DND-41 (cell line): ENCODE data around the gene CALHM5.

Experiments used
- ATAC-seq: fragments of 200-7000 bp; cut with Tn5 transposase; 3 replicates; pipeline ENCODE4 v1.9.1; 2021; ENCODE audit warnings: low read depth; ENCODE audit not compliant: insufficient read depth
- DNase-seq: peaks from one replicate; pipeline ENCODE4 v3.0.0-alpha.2; 2020
- H2AFZ ChIP-seq: 2 replicates; pipeline ENCODE4 v1.6.0; 2012; ENCODE audit warnings: low read depth, low read length
- H3K27ac ChIP-seq: 2 replicates; pipeline ENCODE4 v1.5.1; 2012; ENCODE audit warnings: low read length, inconsistent platforms
- H3K27me3 ChIP-seq: fragments of 200-600 bp; sonication (generic); 2 replicates; pipeline ENCODE4 v1.6.0; 2012; ENCODE audit warnings: low read length, mild to moderate bottlenecking, inconsistent platforms; ENCODE audit not compliant: insufficient read depth, poor library complexity
- H3K36me3 ChIP-seq: 2 replicates; pipeline ENCODE4 v1.5.1; 2012; ENCODE audit warnings: low read length, inconsistent platforms; ENCODE audit not compliant: insufficient read depth
- H3K4me1 ChIP-seq: 2 replicates; pipeline ENCODE4 v1.5.1; 2012; ENCODE audit warnings: mild to moderate bottlenecking, low read length; ENCODE audit not compliant: insufficient read depth
- H3K4me2 ChIP-seq: 2 replicates; pipeline ENCODE4 v1.6.0; 2012; ENCODE audit warnings: mild to moderate bottlenecking, moderate library complexity, low read length, inconsistent platforms; ENCODE audit not compliant: insufficient read depth
- H3K4me3 ChIP-seq, 2 experiments: fragments of 200-600 bp in 1 of 2; shearing (Covaris generic) in 1 of 2; 2 replicates each; pipeline ENCODE4 v1.5.1; 2012 to 2016; ENCODE audit warnings: inconsistent platforms in 2 of 2, low read length in 2 of 2, mild to moderate bottlenecking in 2 of 2, low read depth in 1 of 2, moderate library complexity in 1 of 2
- H3K79me2 ChIP-seq: 2 replicates; pipeline ENCODE4 v1.6.0; 2012; ENCODE audit warnings: low read length, inconsistent platforms; ENCODE audit not compliant: insufficient read depth
- H3K9ac ChIP-seq: 2 replicates; pipeline ENCODE4 v1.6.0; 2012; ENCODE audit warnings: low read depth, mild to moderate bottlenecking, inconsistent platforms, low read length, moderate library complexity
- H3K9me3 ChIP-seq: 2 replicates; pipeline ENCODE4 v1.5.1; 2012; ENCODE audit warnings: low read length, moderate library complexity, mild to moderate bottlenecking, inconsistent platforms; ENCODE audit not compliant: insufficient read depth, severe bottlenecking
- H4K20me1 ChIP-seq: 2 replicates; pipeline ENCODE4 v1.6.0; 2012; ENCODE audit warnings: low read length; ENCODE audit not compliant: insufficient read depth
- EZH2 ChIP-seq: IDR thresholded peaks from 3 replicates; pipeline ENCODE4 v1.6.1; 2012; ENCODE audit warnings: borderline replicate concordance, low read depth, mild to moderate bottlenecking, moderate library complexity, low read length, inconsistent platforms; ENCODE audit not compliant: severe bottlenecking
- TF ChIP-seq, protein P1 (sequence below): IDR thresholded peaks from 2 replicates; pipeline ENCODE4 v1.5.1; 2012; ENCODE audit warnings: borderline replicate concordance, low read length, moderate library complexity, mild to moderate bottlenecking; ENCODE audit not compliant: poor library complexity, severe bottlenecking; ENCODE audit errors: extremely low read depth

CALHM5 gene

DNA sequence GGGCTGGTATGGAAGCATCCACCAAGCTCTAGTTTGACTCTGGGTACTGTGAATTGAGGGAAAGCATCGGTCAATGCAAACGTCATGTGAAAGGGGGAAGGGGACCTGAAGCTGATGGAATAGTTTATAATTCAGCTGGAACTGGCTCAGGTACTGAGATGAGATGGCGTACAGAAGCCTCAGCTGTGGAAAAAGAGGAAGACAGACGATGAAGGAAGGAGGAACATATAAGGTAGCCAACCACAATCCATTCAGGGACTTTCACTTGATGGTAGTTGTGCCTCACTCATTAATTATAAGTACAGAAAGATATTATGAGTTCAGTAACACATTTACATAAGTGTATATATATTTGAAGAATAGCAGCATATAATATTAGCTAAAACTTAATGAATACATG, 2.7 kb downstream of the CALHM5 start:
- H3K79me2 ChIP-seq = no peaks in the 10 kb centered on the region
- no peak overlapping the region for H3K9ac ChIP-seq
- ATAC-seq (no peak), DNase-seq (no peak)
- no peaks in the 10 kb centered on the region for H3K36me3 ChIP-seq
- no peaks in the 10 kb centered on the region for H4K20me1 ChIP-seq
- TF ChIP-seq EZH2 = no peak
- TF ChIP-seq, protein P1, sequence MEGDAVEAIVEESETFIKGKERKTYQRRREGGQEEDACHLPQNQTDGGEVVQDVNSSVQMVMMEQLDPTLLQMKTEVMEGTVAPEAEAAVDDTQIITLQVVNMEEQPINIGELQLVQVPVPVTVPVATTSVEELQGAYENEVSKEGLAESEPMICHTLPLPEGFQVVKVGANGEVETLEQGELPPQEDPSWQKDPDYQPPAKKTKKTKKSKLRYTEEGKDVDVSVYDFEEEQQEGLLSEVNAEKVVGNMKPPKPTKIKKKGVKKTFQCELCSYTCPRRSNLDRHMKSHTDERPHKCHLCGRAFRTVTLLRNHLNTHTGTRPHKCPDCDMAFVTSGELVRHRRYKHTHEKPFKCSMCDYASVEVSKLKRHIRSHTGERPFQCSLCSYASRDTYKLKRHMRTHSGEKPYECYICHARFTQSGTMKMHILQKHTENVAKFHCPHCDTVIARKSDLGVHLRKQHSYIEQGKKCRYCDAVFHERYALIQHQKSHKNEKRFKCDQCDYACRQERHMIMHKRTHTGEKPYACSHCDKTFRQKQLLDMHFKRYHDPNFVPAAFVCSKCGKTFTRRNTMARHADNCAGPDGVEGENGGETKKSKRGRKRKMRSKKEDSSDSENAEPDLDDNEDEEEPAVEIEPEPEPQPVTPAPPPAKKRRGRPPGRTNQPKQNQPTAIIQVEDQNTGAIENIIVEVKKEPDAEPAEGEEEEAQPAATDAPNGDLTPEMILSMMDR = no peak
- H3K4me3 ChIP-seq = no peak overlapping the region
- H3K4me2 ChIP-seq = no peak overlapping the region
- H2AFZ ChIP-seq = no peak overlapping the region
- no peak overlapping the region for H3K27ac ChIP-seq
- H3K9me3 ChIP-seq = no peaks in the 10 kb centered on the region
- H3K4me1 ChIP-seq = no peaks in the 10 kb centered on the region
- peaks cover 11% of the 10 kb centered on the region for H3K27me3 ChIP-seq

DNA sequence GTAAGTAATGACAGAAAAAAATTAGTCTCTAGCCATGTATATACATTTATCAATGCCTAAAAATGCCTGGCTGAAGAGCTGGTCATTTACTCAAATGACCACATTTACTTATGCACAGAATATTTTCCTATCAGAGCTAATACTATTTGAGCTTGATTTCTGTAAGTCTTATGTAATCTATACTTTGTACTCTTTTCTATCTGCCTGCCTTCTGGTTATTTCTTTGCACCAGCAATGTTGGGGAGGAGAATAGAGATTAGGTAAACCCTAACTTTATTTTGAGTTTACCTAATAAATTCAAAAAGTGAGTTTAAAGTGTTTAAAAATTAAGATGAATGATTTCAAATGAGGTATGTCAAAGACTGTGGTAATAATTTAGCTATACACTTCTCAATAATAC, 3.7 kb downstream of the CALHM5 start:
- no peaks in the 10 kb centered on the region for H3K4me1 ChIP-seq
- DNase-seq = no peak

DNA sequence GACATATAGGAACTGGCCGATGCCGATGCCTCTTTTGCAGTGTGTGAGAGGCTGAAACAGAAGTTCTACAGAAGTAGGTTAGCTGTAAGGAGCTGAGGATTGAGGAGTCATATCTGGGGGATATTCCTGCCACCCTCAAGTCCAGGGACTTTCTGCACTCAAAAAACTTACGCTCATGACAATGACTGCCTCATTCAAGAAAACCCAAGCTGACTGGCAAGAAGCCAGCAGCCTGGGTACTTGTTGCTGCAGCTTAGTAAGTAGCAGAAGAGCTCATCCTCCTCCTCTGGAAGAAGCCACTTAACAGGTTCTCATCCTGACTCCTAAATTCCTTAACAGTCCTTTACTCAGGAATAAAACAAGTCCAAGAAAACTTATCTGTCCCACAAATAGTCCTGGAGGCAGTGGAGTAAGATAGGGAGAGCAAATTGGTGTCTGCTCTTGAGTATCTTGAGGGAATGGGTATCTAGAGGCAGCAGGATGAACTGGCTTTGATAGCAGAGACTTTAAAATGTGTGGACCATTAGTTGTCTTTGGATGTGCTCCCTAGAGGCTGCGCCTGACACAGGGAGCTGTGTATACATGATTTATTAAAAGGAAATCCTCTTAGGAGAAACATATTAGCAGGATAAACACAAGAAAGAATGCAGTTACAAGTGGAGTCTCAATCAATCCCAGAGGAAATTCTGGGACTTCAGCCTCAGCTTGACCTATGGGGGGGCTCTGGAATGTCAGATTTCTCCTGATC, 7.4 kb downstream of the CALHM5 start:
- no peak for ATAC-seq
- no peak for DNase-seq
- H3K36me3 ChIP-seq = no peaks in the 10 kb centered on the region

More for the DNA sequence above, 3.7 kb downstream of the CALHM5 start:
- no peak for ATAC-seq
- Histone ChIP-seq H3K9me3 (no peaks in the 10 kb centered on the region), H4K20me1 (no peaks in the 10 kb centered on the region), H2AFZ (no peak overlapping the region), H3K9ac (no peak overlapping the region), H3K4me2 (no peak overlapping the region), H3K27me3 (peaks cover 11% of the 10 kb centered on the region), H3K36me3 (no peaks in the 10 kb centered on the region), H3K4me3 (no peak overlapping the region), H3K79me2 (no peaks in the 10 kb centered on the region), H3K27ac (no peak overlapping the region)
- no peak for TF ChIP-seq EZH2
- TF ChIP-seq, protein P1 = no peak

More for the DNA sequence above, 7.4 kb downstream of the CALHM5 start:
- no peak overlapping the region for H3K4me2 ChIP-seq
- no peak overlapping the region for H2AFZ ChIP-seq
- H3K9ac ChIP-seq = no peak overlapping the region
- H4K20me1 ChIP-seq = no peaks in the 10 kb centered on the region
- no peaks in the 10 kb centered on the region for H3K9me3 ChIP-seq
- H3K4me3 ChIP-seq = no peak overlapping the region
- no peaks in the 10 kb centered on the region for H3K79me2 ChIP-seq
- H3K27ac ChIP-seq = no peak overlapping the region
- H3K27me3 ChIP-seq = peaks cover 11% of the 10 kb centered on the region
- TF ChIP-seq, protein P1 = no peak
- TF ChIP-seq EZH2 = no peak
- H3K4me1 ChIP-seq = no peaks in the 10 kb centered on the region
